GM12891 (cell line): ENCODE measurements around the gene PPFIA2.
"Not testable (repeated sequence)": the region's sequence is repeated elsewhere in the genome, so short reads cannot be mapped to it uniquely, and the experiment has no call there.

Experiments used
- DNase-seq: peaks from one replicate; pipeline ENCODE4 v3.0.0; 2011; ENCODE audit warnings: low spot score; ENCODE audit not compliant: insufficient read length
- FAIRE-seq: peaks from 2 replicates; lab custom pipeline; 2011; peaks lifted over from hg19 to GRCh38; lab: Jason Lieb, UNC
- PAX5 ChIP-seq: IDR thresholded peaks from 2 replicates; pipeline ENCODE4 v1.6.1; 2011; ENCODE audit warnings: low read length, moderate library complexity, mild to moderate bottlenecking; ENCODE audit not compliant: insufficient read depth, severe bottlenecking
- POLR2A ChIP-seq: IDR thresholded peaks from 2 replicates; pipeline ENCODE4 v1.6.1; 2011; ENCODE audit warnings: low read depth, low read length, control low read depth
- POLR2AphosphoS5 ChIP-seq: IDR thresholded peaks from 2 replicates; pipeline ENCODE4 v1.6.1; 2011; ENCODE audit warnings: low read depth, low read length, control low read depth
- POU2F2 ChIP-seq: IDR thresholded peaks from 2 replicates; pipeline ENCODE4 v1.6.1; 2011; ENCODE audit warnings: low read depth, mild to moderate bottlenecking, control low read depth, low read length, moderate library complexity
- SPI1 ChIP-seq: IDR thresholded peaks from 2 replicates; pipeline ENCODE4 v1.6.1; 2011; ENCODE audit warnings: low read depth, low read length, control low read depth
- TAF1 ChIP-seq: IDR thresholded peaks from 2 replicates; pipeline ENCODE4 v1.6.1; 2011; ENCODE audit warnings: low read depth, low read length, control low read depth

Gene PPFIA2

DNA sequence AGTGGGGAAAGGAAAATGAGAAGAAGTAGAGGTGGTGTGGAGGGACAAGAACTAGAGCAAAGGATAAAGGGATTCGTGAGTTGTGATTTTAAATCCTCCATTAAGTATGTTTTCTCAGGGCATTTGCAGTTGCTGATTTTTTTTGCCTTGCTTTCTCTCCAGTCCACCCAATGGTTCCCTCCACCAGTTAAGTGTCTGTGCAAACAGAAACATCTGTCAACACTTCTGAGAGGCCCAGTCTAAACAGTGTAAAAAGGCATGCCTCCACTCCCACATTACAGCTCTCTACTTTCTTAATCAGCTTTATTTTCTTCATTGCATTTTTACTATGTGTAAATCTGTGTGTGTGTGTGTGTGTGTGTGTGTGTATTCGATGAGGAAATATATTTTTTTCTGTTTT lies 141.2 kb downstream of the PPFIA2 start:
- TF ChIP-seq POU2F2 (no peak), PAX5 (no peak), POLR2AphosphoS5 (no peak), SPI1 (no peak), POLR2A (no peak), TAF1 (no peak)
- DNase-seq (no peak), FAIRE-seq (no peak)

DNA sequence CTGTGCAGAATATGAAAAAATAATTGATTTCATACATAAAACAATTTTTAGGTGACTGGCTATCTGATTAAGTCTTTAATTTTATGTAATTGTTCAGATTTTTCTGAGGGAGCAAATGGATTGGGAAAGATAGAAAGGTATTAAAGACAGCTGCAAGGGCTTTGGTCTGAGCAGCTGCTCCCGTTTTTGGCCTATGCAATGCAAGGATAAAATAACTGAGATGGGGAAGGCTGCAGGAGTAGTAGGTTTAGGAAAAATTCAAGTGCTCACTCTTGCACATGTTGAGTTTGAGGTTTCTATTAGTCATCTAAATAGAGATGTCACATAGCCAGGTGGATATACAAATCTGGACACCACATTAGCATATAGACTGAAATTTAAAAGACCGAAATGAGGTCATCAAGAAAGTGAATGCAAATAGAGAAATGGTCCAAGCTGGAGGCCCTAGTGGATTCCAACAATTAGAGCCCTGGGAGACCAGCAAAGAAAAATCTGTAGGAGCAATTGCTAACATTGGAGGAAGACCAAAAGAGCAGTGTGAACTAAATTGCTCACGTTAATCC lies 144.0 kb downstream of the PPFIA2 start:
- no peak for DNase-seq

DNA sequence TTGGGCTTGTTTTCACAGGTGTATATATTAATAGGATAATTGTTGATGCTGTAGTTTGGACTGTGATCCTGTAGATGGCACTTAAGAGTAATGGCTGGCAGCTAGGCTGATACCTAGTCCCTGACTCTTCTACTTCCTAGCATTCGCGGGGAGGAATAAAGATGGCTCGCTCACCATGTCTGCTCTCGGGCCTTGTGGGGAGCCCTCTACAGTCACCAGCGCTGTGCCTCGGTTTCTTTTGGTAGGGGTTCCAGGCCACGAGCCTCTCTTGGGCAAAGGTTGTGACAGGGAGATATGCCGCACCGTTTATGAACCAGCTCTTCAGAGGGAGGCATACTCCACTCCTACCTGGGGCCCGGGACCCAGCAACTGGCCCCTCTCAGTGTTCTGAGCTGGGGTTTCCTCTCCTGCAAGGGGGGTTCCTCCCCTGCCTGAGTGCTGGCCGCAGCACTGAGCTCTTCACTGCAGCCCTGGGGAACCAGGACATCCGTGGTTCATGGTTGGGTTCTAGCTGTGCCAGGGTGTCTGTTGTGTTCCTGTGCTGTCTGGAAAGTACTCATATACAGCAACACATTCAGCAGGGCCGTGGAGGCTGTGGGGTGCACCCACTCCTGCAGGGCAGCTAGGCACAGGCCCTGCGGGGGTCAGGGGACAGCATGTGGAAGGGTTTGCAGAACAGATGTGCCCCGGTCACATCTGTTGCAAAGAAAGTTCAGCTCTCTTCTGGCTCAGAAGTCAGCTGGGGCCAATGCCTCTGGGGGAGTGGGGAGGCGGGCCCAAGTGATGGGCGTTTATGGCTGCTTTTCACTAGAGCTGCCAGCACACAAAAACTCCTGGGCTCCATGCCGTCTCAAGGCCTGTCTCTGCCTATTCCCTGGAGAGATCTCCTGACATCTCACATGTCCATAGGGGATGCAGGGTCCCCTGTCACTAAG lies 147.9 kb downstream of the PPFIA2 start:
- DNase-seq (no peak), FAIRE-seq (peak; percentile 73)
- TF ChIP-seq SPI1: no peak
- no peak for TF ChIP-seq PAX5
- no peak for TF ChIP-seq POU2F2
- no peak for TF ChIP-seq TAF1
- no peak for TF ChIP-seq POLR2A

More for the DNA sequence above, 144.0 kb downstream of the PPFIA2 start:
- TF ChIP-seq PAX5 (no peak), POU2F2 (no peak), POLR2A (no peak)
- FAIRE-seq: no peak

DNA sequence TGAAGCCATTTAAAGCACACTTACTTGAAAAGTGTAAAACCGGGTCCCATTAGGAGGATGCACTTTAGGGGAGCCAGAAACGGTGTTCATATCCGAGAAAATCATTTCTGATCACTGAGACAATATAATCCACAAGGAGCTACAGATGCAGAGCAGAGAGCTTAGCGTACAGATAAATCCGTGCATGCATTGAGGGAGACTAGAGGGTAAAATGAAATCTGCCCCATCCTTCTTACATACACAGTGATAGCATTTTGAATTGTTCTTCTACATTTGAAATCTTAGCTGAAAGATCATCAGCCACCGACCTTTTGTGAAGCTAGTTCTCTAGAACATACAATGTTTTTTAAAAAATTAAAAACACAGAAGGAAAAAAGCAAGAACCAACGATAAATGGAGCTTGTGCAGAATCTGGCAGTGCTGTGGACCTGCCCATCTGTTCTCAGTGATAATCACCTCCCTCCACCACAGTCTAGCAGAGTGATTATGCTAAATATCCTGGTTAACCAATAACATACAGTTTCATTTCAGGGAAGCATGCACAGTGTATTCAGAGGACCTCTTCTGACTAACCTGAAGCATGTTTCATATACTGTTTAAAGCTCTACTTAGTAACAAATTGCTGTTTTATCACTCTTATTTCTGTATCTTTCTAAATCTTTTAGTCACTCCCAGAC lies 161.1 kb downstream of the PPFIA2 start:
- FAIRE-seq (no peak), DNase-seq (no peak)
- no peak for TF ChIP-seq PAX5
- TF ChIP-seq POLR2AphosphoS5: no peak
- no peak for TF ChIP-seq POLR2A
- TF ChIP-seq TAF1: no peak
- no peak for TF ChIP-seq POU2F2
- TF ChIP-seq SPI1: no peak

DNA sequence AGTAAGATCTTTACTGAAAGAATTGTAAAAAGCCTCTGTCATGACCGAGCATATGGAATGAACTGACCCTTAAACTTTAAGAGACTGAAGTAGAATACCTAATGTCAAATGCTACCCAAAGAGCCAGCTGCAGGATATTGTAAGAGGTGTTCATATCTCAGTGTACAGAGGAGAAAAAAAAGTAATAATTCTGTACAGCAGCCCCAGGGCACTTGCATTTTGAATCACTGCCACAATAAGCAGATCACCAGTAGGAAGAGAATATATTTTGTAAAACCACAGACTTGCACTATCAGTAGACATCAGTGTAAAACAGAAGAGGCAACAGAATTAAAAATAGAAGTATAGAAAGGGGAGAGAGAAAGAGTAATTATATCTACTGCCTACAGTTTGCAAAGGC lies 162.6 kb downstream of the PPFIA2 start:
- no peak for FAIRE-seq
- DNase-seq: no peak
- TF ChIP-seq PAX5: no peak

DNA sequence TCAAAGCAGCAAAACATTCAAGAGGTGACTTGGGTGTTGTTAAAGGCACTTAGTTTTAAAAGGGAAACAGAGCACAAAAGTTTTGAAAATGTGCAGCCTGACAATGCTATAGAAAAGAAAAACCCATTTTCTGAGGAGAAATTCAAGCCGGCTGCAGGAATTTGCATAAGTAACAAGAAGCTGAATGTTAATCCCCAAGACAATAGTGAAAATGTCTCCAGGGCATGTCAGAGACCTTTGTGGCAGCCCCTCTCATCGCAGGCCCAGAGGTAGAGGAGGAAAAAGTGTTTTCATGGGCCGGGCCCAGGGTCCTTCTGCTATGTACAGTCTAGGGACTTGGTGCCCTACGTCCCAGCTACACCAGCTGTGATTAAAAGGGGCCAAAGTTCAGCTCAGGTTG lies 167.9 kb downstream of the PPFIA2 start:
- FAIRE-seq (no peak), DNase-seq (no peak)
- TF ChIP-seq PAX5 (no peak), POLR2A (no peak), POU2F2 (no peak), TAF1 (no peak), POLR2AphosphoS5 (no peak), SPI1 (no peak)

DNA sequence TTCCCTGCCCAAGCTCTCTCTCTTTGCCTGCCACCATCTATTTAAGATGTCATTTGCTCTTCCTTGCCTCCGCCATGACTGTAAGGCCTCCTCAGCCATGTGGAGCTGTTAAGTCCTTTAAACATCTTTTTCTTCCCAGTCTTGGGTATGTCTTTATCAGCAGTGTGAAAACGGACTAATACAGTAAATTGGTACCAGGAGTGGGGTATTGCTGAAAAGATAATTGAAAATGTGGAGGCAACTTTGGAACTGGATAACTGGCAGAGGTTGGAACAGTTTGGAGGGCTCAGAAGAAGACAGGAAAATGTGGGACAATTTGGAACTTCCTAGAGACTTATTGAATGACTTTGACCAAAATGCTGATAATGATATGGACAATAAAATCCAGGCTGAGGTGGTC lies 168.4 kb downstream of the PPFIA2 start:
- FAIRE-seq, DNase-seq: not testable (repeated sequence)

DNA sequence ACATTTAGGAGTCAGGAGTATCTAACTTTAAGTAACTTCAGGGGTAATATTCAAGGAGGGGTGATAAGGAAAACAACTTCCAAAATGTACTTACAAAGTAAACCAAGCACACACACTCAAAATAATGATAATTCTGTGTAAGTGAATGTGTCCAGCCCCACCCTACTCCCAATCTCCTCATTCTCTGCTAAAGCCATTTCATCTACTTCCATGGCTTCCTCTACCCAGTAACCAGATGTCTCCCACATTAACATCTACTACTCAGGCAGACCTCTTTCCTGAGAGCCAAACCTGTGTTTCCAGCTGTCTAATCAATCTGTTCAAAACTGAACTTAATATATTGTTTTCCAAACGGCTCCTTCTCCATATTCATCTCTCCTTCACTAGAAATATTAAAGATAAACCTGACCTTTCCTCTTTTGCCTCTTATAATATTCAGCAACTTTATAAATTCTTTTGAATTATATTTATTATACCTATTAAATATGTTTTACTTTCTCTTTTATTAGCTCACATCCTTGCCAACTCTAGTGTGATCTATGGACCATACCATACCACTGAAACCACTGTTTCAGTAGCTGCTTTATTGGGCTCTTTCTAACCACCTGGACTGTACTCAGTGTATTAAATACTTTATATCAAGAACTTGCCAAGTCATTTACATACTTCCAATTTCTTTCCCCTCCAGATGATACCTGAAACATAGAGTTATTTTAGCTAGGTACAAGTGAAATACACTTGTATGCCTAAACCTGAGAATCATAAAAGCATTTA lies 170.7 kb downstream of the PPFIA2 start:
- TF ChIP-seq POU2F2: no peak
- DNase-seq (no peak), FAIRE-seq (no peak)

DNA sequence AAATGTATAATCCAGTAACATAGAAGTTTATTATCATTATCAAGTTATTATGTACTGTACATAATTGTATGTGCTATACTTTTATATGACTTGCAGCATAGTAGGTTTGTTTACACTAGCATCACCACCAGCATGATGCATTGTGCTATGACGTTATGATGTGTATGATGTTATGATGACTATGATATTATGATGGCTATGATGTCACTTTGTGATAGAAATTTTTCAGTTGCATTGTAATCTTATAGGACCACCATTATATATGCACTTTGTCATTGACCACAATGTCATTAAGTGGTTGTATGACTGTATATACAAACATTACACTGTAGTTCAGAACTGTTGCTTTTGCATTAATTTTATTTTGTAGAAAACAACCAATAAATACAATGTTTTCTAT lies 173.4 kb downstream of the PPFIA2 start:
- no peak for TF ChIP-seq PAX5
- TF ChIP-seq SPI1: no peak
- DNase-seq: no peak
- no peak for FAIRE-seq

DNA sequence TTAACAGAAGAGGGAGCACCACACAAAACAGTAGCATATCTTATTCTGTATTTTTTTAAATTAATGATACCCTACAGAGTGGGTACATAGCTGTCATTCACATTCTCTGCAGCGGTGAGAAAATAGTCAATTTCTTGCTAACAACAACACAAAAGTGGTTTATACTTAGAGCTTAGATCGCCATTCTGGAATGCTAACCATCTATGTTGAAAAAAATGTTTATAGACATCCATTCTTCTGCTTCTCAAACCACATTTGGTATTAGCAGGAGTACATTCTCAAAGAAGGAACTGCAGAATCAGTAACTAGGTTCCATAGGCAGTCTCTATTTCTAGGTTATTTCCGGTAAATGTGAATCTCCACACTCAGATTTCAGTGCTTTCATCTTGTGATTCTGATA lies 185.9 kb downstream of the PPFIA2 start:
- DNase-seq: no peak
- TF ChIP-seq SPI1 (no peak), PAX5 (no peak), POLR2AphosphoS5 (no peak), POU2F2 (no peak), POLR2A (no peak), TAF1 (no peak)
- FAIRE-seq: no peak
